ENCODE data around the gene AXIN1.

DNA sequence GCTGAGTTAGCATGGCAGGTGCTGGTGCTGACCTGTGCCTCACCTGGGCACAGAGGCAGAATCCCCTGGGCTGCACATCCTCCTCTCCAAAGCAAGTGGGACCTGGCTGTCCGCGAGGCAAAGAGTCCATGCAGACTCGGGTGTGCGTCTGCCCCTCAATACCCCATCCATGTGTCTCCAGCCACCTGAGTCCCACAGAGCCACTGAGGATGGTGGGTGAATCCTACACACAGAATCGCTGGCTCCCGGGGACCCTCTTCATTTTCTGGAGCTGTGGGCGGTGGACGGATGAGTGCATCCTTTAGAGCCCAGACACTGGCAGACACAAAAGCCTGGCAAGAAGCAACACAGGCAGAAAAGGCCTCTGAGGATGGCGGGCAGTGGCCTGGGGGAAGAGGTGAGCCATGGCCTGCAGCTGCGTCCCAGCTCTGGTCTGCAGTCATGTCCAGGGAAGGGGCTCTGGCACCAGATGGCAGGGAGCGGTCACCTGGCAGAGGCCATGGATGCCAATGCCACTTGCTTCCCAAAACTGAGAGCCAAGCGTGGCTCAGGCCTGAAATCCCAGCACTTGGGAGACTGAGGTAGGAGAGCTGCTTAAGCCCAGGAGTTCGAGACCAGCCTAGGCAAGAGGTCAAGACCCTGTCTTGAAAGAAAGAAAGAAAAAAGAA lies 29.9 kb downstream of the AXIN1 start:
- TF ChIP-seq, protein P1, sequence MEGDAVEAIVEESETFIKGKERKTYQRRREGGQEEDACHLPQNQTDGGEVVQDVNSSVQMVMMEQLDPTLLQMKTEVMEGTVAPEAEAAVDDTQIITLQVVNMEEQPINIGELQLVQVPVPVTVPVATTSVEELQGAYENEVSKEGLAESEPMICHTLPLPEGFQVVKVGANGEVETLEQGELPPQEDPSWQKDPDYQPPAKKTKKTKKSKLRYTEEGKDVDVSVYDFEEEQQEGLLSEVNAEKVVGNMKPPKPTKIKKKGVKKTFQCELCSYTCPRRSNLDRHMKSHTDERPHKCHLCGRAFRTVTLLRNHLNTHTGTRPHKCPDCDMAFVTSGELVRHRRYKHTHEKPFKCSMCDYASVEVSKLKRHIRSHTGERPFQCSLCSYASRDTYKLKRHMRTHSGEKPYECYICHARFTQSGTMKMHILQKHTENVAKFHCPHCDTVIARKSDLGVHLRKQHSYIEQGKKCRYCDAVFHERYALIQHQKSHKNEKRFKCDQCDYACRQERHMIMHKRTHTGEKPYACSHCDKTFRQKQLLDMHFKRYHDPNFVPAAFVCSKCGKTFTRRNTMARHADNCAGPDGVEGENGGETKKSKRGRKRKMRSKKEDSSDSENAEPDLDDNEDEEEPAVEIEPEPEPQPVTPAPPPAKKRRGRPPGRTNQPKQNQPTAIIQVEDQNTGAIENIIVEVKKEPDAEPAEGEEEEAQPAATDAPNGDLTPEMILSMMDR (conservative IDR thresholded peaks at IDR 0.05; ENCODE audit: low read depth, low read length) = no peak
- TF ChIP-seq EZH2 (IDR thresholded peaks at IDR 0.05; ENCODE audit: borderline replicate concordance, low read depth, low read length, poor library complexity, severe bottlenecking) = no peak
